Measurements from ENCODE around the gene FAM131B. TPM values are rescaled to one million over a fixed set of nuclear protein-coding genes. Genes with fewer than 3 reads are reported as not detected.

FAM131B gene
- total and polyA plus RNA-seq, 9 of the 15 experiments (the other 6 are each of a cell fraction or from before 2014, with no cell fraction given) = 0.03 to 0.04 TPM; not detected in 7

GRCh38 chr7:143380646-143381426, 18.3 kb upstream of the FAM131B start, which contains the start of gene ZYX (continued):
- TF ChIP-seq YY1 (IDR thresholded peaks at IDR 0.05; ENCODE audit: borderline replicate concordance in 1 of 3, control insufficient read depth in 1 of 3, extremely low read depth in 1 of 3, insufficient read depth in 3 of 3, insufficient read length in 1 of 3, insufficient replicate concordance in 2 of 3, low read depth in 1 of 3, low read length in 2 of 3) = peak in 2 of 3 experiments; percentile 71 to 80
- peak; percentile 48 for TF ChIP-seq NFIC (IDR thresholded peaks at IDR 0.05)
- no peak for TF ChIP-seq ATF1 (CRISPR knock-in tag; IDR thresholded peaks at IDR 0.05)
- TF ChIP-seq ATF1 (tag; IDR thresholded peaks at IDR 0.05) = peak; percentile 77
- peak; percentile 94 for TF ChIP-seq POLR2G (IDR thresholded peaks at IDR 0.05; ENCODE audit: low read depth, low read length)
- no peak for TF ChIP-seq SMAD2 (IDR thresholded peaks at IDR 0.05; ENCODE audit: low read depth, low read length)
- TF ChIP-seq ZNF699 (CRISPR knock-in tag; IDR thresholded peaks at IDR 0.05; ENCODE audit: insufficient replicate concordance) = no peak
- no peak; the same call in 1 of the 2 replicates for TF ChIP-seq ZNF12 (CRISPR knock-in tag; IDR thresholded peaks at IDR 0.05)
- TF ChIP-seq SRSF7 (optimal IDR thresholded peaks at IDR 0.05; ENCODE audit: low read depth, low read length) = no peak
- TF ChIP-seq HMBOX1 (IDR thresholded peaks at IDR 0.05) = no peak
- no peak for TF ChIP-seq FOXO4 (CRISPR knock-in tag; IDR thresholded peaks at IDR 0.05)
- no peak for TF ChIP-seq CEBPZ (IDR thresholded peaks at IDR 0.05; ENCODE audit: borderline replicate concordance, low read depth, low read length)
- 0 out of 2 replicates have a peak, but pooled peaks have one; percentile 16 for TF ChIP-seq ZBTB2 (IDR thresholded peaks at IDR 0.05)
- TF ChIP-seq AFF1 (IDR thresholded peaks at IDR 0.05; ENCODE audit: low read depth in 1 of 2, partially characterized antibody in 2 of 2) = no peak
